Measurements from ENCODE around the gene FSTL4. TPM values are rescaled to one million over a fixed set of nuclear protein-coding genes. Genes with fewer than 3 reads are reported as not detected.
"Not testable (repeated sequence)": the region's sequence is repeated elsewhere in the genome, so short reads cannot be mapped to it uniquely, and the experiment has no call there.

Gene FSTL4
- polyA plus RNA-seq, 3 donors: not detected

DNA sequence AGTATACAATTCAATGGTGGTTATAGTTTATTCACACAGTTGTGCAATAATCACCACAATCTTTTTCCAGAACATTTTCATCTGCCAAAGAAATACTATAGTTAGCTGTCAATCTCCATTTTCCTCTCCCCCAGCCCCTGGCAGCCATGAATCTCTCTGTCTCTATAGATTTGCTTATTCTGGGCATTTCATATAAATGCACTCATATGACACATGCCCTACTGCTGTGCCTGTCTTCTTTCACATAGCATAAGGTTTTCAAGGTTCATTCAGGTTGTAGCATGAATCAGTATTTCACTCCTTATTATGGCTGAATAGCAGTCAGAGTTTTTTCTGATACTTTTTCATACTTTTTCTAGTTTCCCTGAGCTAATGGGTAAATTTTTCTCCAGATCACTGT is 432.9 kb downstream of the FSTL4 start:
- H3K4me3 ChIP-seq (replicated peaks in 1 of 3; ENCODE audit: low read depth in 2 of 3, low read length in 3 of 3): no peak overlapping the region
- no peaks in the 10 kb centered on the region for H3K4me1 ChIP-seq (ENCODE audit: control insufficient read depth in 1 of 2, insufficient read depth in 2 of 2, low read length in 2 of 2)
- intact Hi-C loops (cut with micrococcal nuclease): no loop called here
- H3K27ac ChIP-seq (ENCODE audit: low read depth in 1 of 2, low read length in 2 of 2): no peak overlapping the region
- H4K20me1 ChIP-seq (ENCODE audit: insufficient read depth, low read length): no peaks in the 10 kb centered on the region
- peaks cover 0 to 2% (median 2%) of the 10 kb centered on the region in 3 donors for H3K27me3 Mint-ChIP-seq (ENCODE audit: low read depth in 3 of 3)
- no peak overlapping the region for H2AFZ ChIP-seq (ENCODE audit: insufficient read depth, low read depth, low read length, poor library complexity, severe bottlenecking)
- no peak for DNase-seq
- TF ChIP-seq, protein P1, sequence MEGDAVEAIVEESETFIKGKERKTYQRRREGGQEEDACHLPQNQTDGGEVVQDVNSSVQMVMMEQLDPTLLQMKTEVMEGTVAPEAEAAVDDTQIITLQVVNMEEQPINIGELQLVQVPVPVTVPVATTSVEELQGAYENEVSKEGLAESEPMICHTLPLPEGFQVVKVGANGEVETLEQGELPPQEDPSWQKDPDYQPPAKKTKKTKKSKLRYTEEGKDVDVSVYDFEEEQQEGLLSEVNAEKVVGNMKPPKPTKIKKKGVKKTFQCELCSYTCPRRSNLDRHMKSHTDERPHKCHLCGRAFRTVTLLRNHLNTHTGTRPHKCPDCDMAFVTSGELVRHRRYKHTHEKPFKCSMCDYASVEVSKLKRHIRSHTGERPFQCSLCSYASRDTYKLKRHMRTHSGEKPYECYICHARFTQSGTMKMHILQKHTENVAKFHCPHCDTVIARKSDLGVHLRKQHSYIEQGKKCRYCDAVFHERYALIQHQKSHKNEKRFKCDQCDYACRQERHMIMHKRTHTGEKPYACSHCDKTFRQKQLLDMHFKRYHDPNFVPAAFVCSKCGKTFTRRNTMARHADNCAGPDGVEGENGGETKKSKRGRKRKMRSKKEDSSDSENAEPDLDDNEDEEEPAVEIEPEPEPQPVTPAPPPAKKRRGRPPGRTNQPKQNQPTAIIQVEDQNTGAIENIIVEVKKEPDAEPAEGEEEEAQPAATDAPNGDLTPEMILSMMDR (IDR thresholded peaks at IDR 0.05): no peak
- no peaks in the 10 kb centered on the region for H3K9me3 ChIP-seq (replicated peaks in 1 of 2; ENCODE audit: control insufficient read depth in 1 of 2, insufficient read depth in 1 of 2, low read length in 2 of 2)
- no peak overlapping the region for H3K9ac ChIP-seq (ENCODE audit: insufficient read depth, low read length, poor library complexity, severe bottlenecking)
- H3K9me3 Mint-ChIP-seq: peaks cover 0 to 4% (median 0%) of the 10 kb centered on the region in 7 donors
- no peak overlapping the region for H3K27ac Mint-ChIP-seq
- H3K4me1 Mint-ChIP-seq: no peaks in the 10 kb centered on the region
- no peaks in the 10 kb centered on the region for H3K36me3 ChIP-seq (replicated peaks in 1 of 2; ENCODE audit: control insufficient read depth in 1 of 2, insufficient read depth in 2 of 2, low read length in 2 of 2)
- H3K79me2 ChIP-seq (ENCODE audit: insufficient read depth, low read length): no peaks in the 10 kb centered on the region
- no peak overlapping the region for H3K4me2 ChIP-seq (replicated peaks; ENCODE audit: extremely low read depth, low read length, poor library complexity, severe bottlenecking)
- no peaks in the 10 kb centered on the region for H3K27me3 ChIP-seq (ENCODE audit: control insufficient read depth in 2 of 2, insufficient read depth in 2 of 2, low read length in 2 of 2)
- H3K36me3 Mint-ChIP-seq: no peaks in the 10 kb centered on the region
- H3K4me3 Mint-ChIP-seq: no peak overlapping the region

DNA sequence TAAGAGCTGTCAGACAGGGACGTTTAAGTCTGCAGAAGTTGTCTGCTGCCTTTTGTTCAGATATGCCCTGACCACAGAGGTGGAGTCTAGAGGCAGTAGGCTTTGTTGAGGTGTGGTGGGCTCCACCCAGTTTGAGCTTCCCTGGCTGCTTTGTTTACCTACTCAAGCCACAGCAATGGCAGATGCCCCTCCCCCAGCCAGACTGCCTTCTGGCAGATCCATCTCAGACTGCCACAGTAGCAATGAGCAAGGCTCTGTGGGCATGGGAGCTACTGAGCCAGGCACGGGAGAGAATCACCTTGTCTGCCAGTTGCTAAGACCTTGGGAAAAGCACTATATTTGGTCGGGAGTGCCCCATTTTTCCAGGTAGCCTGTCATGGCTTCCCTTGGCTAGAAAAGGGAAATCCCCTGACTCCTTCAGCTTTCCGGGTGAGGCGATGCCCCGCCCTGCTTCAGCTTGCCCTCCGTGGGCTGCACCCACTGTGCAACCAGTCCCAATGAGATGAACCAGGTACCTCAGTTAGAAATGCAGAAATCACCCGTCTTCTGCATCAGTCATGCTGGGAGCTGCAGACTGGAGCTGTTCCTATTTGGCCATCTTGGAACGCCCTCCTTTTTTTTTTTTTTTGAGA is 441.5 kb downstream of the FSTL4 start:
- H3K36me3 Mint-ChIP-seq; H2AFZ ChIP-seq (ENCODE audit: insufficient read depth, low read depth, low read length, poor library complexity, severe bottlenecking); H3K79me2 ChIP-seq (ENCODE audit: insufficient read depth, low read length); intact Hi-C loops (cut with micrococcal nuclease); H3K4me2 ChIP-seq (replicated peaks; ENCODE audit: extremely low read depth, low read length, poor library complexity, severe bottlenecking); H3K4me1 Mint-ChIP-seq; H3K27ac ChIP-seq (ENCODE audit: low read depth in 1 of 2, low read length in 2 of 2); H3K36me3 ChIP-seq (replicated peaks in 1 of 2; ENCODE audit: control insufficient read depth in 1 of 2, insufficient read depth in 2 of 2, low read length in 2 of 2); H3K27ac Mint-ChIP-seq; H3K4me1 ChIP-seq (ENCODE audit: control insufficient read depth in 1 of 2, insufficient read depth in 2 of 2, low read length in 2 of 2); H3K9me3 ChIP-seq (replicated peaks in 1 of 2; ENCODE audit: control insufficient read depth in 1 of 2, insufficient read depth in 1 of 2, low read length in 2 of 2); H3K27me3 ChIP-seq (ENCODE audit: control insufficient read depth in 2 of 2, insufficient read depth in 2 of 2, low read length in 2 of 2); H4K20me1 ChIP-seq (ENCODE audit: insufficient read depth, low read length); H3K27me3 Mint-ChIP-seq (ENCODE audit: low read depth in 3 of 3); H3K4me3 Mint-ChIP-seq; H3K4me3 ChIP-seq (replicated peaks in 1 of 3; ENCODE audit: low read depth in 2 of 3, low read length in 3 of 3); DNase-seq; H3K9ac ChIP-seq (ENCODE audit: insufficient read depth, low read length, poor library complexity, severe bottlenecking): not testable (repeated sequence)
- H3K9me3 Mint-ChIP-seq: peaks cover 2 to 13% (median 8%) of the 10 kb centered on the region in 7 donors
- 95% methylated on average over 8 of the region's 9 CpGs for WGBS (ENCODE audit: insufficient coverage)

Data from CD14-positive monocyte (primary cell).